Activated CD4-positive, alpha-beta T cell treated with anti-CD3 and anti-CD28 coated beads for 48 hours (primary cell): ENCODE data around the gene CSNK1G2.
"Not testable (repeated sequence)": the region's sequence is repeated elsewhere in the genome, so short reads cannot be mapped to it uniquely, and the experiment has no call there.

Source experiments
- DNase-seq: peaks from one replicate; pipeline ENCODE4 v3.0.0-alpha.2; 2020

CSNK1G2 gene

DNA sequence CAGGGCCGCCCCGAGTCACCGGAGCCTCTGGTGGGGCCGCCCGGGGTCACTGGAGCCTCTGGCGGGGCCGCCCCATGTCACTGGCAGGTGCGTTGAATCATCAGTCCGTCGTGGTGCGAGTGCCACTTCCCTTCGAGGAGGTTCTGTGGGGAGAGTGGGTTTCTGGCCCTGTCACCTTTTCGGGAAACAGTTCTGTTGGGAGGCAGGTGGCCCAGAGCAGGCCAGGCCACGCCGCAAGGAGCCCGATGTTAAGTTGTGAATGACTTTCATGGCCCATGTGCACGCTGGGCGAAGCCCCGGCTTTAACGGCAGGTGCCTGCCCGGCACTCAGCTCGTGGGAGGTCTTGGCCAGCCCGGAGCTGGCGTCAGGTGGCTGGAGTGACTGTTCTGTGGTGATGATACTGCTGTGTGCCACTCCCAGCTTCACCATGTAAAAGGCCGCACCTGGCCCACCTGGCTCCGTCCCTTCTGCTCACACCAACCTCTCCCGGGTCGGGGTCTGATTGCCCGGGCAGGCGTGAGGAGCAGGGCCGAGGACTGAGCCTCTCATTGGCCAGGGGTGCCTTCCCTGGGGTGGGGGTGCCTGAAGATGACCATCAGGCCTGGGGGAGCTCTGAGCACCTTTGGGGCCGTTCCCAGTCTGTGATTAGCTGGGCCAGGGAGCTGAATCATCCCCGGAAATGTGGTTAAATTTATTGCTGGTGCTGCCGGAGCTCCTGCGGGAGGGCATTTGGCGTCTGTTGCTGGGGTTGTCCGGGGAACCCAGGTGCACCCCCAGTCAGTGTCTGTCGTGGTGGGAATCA is 29.2 kb downstream of the CSNK1G2 start:
- DNase-seq = no peak

DNA sequence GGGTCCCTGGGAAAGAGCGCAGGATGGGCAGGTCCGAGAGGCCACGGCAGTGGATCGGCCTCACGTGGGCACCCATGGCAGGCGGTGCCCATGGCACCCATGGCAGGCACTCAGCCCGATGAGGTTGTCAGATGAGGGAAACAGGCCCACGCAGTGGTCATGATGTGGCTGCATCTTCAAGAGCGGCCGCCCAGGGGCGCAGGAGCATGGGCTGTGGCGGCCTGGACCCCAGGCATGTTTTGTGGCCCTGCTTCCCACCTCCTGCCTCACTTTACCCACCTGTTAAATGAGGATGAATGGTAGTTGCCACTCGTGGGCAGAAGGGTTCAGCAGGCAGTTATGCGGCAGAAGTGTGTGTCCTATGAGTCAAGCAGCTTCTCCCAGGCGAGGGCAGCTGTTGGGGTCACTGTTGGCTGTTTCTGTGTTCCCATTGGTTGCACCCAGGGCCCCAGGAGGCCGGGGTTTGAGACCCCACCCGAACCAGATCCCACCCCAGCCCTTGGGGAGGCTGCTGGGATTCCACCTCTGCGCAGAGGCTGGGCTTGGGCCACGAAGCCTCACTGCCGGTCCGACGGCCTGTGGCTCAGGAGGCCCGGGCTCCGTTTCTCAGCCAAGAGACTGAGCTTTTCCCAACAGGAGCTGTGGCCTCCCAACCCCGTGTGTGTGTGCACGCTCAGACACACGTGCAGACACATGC is 30.0 kb downstream of the CSNK1G2 start:
- DNase-seq = no peak

DNA sequence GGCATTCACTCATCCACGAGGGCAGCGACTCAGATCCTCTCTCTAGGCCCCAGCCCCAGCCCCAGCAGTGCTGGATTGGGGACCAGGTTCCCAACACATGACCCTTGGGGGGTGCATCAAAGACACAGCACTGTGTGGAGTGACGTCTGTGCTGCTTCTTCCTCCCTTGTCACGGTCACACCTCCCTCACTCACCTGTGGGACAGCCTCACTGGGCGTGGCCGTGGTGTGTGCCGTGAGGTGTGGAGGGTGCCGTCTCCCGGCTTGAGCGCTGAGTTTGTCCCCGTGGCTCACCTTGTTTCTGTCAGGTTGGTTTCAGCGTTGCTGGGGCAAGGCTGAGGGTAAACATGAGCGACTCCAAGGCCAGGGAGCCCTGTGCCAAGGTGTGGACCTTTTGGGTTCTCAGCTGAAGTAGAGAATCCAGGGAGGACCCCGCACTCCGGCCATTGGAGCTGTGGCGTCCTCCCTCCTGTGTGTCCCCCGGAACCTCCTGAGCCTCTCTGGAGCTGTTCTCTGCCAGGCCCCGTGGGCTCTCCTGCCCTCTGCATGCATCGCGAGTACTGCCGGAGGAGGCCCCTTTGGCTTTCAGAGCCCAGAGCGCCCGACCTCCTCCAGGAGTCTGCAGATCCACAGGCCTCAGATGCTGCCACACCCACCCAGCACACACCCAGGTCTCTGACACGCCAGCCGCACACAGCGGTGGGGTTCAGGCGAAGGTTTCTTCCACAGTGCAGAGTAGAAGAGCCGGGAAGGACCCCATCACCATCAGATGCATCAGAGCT is 33.6 kb downstream of the CSNK1G2 start:
- no peak for DNase-seq

DNA sequence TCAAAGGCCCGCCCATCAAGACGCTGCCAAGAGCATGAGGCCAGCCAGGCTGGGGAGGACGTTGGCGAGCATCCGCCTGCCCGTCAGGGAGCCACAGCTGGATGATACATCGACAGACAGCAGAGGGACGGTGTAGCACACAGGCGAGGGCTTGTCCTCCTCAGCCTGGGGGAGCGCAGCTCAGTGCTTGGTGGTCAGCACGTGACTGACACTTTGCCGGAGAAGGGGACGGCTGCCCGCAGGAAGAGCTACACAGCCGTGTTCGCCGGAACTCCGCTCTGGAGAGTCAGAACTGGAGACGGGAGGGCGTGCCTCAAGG is 34.1 kb downstream of the CSNK1G2 start:
- DNase-seq = no peak

DNA sequence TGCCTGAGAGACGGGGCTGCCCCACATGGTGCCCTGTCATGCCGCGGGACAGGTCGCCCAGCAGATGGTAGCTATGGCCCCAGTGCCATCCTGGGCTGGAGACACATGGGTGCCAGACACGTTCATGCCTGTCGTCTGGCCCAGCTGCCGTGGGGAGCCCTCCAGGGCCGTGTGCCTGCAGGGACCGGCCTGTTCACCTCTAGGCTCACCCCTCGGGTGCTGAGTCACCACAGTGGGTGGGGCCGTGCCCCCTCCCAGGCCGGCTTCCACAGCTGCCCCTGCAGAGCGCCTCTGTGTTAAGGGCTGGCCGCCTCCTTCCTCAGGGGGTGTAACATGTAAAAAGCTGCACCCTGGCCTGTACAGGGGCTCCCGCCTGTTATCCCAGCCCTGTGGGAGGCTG is 36.1 kb downstream of the CSNK1G2 start:
- no peak for DNase-seq

DNA sequence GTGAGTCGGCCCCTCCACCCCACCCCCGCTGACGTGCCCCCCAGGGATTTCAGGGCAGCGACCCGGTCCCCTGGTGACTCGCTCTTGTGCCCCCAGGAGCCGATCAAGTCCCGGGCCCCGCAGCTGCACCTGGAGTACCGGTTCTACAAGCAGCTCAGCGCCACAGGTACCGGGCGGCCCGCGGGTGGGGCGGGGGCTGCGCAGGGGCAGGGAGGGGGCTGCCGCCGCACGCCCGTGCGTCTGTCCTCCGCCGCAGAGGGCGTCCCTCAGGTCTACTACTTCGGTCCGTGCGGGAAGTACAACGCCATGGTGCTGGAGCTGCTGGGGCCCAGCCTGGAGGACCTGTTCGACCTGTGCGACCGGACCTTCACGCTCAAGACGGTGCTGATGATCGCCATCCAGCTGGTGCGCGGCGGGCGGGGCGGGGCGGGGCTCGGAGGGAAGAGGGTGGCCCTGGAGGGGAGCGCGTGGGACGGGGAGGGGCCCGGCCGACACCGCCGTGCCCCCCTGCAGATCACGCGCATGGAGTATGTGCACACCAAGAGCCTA is 37.4 kb downstream of the CSNK1G2 start:
- no peak for DNase-seq

DNA sequence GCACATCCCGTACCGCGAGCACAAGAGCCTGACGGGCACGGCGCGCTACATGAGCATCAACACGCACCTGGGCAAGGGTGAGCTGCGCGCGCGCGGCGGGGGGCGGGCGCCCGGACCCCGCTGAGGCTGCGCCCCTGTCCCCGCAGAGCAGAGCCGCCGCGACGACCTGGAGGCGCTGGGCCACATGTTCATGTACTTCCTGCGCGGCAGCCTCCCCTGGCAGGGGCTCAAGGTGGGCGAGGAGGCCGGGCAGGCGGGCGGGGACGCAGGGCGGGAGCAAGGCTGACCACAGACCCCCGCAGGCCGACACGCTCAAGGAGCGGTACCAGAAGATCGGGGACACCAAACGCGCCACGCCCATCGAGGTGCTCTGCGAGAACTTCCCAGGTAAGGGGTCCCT is 38.0 kb downstream of the CSNK1G2 start:
- no peak for DNase-seq

DNA sequence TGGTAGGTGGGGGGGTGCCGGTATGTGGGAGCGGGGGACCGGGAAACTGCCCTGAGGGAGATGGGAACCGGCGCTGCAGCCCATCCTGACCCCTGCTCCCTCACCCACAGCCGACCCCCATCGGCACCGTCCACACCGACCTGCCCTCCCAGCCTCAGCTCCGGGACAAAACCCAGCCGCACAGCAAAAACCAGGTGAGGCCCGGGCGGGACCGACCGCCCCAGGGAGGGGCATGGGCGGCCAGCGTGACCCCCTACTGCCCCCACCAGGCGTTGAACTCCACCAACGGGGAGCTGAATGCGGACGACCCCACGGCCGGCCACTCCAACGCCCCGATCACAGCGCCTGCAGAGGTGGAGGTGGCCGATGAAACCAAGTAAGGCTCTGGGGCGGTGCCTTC is 38.7 kb downstream of the CSNK1G2 start:
- no peak for DNase-seq

DNA sequence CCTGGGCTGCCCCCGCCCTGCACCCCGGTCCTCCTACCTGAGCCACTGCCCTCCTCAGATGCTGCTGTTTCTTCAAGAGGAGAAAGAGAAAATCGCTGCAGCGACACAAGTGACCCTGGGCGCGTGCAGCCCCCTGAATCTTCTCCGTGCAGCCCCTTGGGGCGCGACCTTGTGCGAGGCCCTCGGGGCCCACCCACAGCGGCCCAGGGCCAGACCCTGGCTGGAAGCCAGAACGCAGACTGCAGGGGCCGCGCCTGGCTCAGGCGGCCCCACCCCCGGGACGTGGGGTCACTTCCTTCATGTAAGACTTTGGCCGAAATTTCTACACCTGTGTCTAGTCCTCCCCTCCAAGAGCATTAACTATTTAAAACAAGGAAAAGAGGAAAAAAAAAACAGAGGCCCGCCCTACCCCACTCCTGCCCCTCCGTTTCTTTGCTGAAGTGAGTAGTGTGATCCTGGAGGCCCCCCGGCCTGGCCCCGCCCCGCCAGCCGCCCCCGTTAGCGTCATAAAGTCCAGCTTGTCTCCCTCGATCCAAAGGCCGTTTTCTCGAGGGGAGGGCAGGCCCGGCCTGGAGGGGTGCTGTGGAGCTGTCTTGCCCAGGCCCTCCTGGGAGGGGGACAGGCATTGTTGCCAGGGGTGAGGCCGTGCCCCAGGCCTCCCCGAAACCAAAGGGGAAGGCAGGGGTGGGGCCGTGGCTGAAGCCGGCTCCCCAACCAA is 39.3 kb downstream of the CSNK1G2 start:
- no peak for DNase-seq

DNA sequence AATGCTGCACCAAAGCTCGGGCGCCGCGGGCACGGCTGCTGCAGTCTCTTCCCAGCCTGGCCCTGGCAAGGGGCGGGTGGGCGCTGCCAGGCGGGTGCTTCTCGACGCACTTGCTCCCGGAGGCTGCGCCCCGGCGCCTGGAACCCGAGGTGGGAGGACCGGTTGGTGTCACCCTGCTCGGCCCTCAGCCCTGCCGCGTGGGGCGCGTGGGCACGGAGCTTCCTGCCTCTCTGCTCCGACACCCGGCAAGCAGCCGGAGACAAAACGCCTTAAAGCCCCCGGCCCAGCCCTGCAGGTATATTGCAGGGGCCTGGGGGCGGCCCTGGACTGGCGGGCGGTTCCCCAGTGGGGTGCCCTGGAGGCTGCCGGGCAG is 39.8 kb downstream of the CSNK1G2 start:
- DNase-seq = no peak

DNA sequence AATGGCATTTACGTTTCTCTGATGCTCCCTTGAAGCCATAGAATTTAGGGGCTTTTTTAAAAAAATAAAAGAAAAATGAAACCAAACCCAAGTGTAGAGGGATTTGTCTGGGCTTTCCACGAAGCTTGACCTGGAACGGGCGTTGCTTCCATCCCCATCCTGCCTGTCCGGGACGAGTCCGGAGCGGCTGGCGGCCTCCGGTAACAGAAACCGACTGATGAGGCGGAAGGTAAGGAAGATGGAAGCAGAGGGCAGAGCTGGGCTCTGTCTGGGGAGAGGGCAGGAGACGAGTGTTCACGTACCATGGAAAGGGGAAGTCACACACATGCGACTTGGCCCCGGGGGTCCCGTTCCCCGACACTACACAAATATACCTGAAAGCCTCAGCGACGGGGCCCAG is 40.3 kb downstream of the CSNK1G2 start:
- DNase-seq = no peak

DNA sequence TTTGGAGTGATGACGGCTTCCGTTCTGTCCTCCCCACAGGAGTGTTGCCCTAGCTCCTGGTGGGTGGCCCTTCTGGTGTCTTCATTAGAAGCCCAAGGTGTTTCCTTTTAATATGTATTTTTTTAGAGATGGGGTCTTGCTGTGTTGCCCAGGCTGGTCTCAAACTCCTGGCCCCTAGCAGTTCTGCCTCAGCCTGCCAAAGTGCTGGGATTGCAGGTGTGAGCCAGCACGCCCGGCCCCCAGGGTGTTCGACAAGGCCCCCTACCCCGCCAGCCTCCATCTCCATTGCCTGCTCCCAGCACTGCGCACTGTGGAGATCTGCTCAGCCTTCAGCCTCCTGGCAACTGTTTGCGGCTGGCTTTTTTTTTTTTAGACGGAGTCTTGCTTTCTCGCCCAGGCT is 43.4 kb downstream of the CSNK1G2 start:
- DNase-seq = no peak

DNA sequence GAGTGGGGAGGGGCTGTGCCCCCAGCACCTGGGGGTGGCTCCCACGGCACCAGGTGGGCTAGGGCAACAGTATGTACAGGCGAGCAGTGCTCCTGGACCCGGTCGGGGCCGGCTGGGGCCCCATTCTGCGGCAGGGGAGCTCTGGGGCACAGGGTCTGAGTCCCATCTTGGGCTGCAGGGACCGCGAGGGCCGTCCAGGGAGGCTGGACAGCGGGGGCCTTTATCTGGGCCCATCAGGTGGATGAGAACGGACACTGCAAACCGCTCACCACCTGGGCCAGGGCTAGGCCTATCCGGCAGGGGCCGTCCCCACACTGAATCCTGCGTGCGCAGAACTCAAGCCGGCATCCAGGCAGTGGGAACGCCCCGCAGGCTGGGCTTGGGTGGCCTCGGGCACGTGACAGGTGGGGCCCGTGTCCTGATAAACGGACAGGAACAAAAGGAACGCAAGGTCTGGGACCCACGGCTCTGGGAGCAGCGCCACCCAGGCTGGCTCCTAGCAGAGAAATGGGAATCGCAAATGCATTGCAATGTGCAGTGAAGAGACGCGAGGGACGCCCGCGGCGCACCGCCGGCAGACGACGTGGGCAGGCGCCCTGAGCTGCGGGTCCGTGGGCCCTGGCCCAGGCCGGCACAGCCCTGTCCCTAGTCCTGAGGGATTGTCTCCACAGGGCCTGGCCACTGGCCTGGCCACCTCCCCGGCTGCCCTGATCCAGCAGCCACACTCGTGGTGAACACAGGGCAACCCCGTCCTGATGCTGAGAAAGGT is 44.8 kb downstream of the CSNK1G2 start:
- no peak for DNase-seq

DNA sequence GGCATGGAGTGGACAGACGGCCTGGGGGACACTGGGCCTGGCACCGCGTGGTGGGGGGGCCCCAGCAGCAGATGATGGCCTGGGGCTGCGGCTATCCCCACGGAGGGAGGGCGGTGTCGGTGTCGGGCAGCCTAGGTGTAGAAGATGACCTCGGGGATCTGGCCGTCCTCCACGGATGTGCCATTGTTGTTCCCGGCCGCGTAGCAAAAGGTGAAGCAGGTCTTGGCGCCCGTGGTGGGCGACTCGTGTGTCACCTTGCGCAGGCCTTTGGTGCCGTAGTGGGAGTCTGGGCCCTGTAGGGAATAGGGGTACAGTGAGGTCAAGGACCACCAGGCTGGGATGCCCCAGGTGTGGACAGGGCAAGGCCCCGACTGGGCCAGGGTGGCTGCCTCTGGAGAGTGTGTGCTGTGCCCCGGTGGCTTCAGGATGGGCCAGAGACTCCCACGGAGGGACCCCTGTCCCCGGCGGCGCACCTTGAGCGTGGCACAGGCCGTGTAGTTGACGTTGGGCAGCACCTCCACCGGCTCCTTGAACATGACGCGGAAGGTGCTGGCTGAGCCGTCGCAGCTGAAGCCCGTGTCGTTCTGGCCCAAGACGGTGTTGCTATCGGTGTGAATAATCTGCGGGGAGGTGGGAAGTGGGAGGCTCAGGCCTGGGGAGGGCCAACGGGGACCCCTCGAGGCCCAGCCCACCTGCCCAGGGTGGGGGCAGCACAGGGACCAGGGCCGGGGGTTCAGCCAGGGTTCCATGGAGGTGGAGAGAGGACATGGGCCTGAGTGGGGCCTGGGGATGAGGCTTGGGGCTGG is 45.6 kb downstream of the CSNK1G2 start:
- no peak for DNase-seq

DNA sequence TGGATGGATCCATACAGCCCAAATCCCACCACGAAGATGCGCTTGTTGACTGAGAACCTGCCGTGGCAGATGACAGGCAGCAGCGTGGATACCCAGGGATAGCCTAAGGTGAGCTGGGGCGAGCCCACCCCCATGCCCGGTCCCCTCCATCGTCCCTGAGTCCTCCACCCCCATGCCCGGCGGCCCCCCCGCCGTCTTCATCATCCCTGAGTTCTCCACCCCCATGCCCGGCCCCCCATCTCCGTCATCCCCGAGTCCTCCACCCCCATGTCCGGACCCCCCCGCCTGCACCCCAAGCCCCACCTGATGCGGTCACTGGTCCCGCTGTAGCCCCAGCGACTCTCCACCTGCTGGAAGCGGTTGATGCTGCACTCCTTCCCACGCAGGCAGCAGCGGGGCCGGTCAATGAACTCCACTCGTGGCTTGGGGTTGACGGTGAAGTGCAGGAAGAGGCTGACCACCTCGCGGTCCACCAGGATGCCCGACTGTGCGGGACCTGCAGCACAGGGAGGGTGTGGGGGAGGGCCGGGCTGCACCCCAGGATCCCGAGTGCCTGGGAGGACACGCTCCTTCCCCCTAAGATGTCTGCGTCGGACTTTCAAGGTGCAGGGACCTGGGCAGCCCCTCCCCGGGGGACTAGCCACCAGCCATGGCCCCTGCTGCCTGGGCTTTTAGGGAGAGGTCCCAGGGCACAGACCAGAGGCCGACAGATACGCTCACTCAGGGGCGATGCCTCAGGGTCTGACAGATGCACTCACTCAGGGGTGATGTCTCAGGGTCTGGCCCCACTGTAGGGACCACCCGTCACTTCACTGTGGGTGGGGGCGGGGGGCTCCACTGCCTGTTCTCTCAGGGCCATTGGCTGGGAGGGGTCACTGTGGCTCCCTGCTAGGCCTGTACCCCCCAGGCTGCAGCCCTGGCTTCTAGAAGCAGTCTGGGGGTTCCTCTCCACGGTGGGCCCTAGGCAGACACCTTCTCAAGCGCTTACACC is 46.5 kb downstream of the CSNK1G2 start:
- DNase-seq = no peak

DNA sequence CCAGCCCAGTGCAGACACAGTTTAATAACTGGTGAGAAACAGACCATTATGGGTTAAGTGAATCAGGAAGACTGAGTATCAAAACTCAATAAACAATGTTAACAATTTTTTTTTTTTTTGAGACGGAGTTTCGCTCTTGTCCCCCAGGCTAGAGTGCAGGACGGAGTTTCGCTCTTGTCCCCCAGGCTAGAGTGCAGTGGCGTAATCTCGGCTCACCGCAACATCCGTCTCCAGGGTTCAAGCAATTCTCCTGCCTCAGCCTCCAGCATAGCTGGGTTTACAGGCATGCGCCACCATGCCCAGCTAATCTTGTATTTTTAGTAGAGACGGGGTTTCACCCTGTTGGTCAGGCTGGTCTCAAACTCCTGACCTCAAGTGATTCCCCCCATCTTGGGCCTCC is 47.5 kb downstream of the CSNK1G2 start:
- DNase-seq = not testable (repeated sequence)

DNA sequence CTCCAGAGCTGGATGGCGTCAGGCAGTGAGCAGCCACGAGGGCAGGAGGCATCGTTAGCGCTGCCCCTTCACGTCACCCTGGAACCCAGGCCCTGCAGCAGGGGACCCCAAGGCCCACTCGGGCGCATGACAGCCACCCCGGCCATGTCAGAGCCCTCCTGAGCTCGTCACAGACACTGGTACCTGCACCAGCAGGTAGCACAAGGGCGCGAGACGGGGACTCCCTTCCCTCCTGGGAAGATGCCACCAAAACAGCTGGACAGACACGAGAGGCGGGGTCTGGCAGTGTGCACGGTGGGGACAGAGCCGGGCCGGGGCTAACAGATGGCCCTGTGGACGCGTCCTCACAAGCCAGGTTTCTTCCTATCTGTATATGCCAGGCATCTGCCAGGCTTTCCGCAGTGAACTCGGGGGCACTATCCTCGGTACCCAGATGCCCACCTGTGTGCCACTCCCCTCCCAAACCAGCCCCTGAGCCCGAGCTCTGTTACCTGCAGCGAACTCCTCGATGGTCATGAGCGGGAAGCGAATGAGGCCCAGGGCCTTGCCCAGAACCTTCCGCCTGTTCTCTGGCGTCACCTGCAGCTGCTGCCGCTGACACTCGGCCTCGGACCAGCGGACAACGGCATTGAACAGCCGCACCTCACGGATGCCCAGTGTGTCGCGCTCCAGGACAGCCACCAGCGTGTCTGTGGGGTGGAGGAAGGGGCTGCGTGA is 48.7 kb downstream of the CSNK1G2 start:
- no peak for DNase-seq

DNA sequence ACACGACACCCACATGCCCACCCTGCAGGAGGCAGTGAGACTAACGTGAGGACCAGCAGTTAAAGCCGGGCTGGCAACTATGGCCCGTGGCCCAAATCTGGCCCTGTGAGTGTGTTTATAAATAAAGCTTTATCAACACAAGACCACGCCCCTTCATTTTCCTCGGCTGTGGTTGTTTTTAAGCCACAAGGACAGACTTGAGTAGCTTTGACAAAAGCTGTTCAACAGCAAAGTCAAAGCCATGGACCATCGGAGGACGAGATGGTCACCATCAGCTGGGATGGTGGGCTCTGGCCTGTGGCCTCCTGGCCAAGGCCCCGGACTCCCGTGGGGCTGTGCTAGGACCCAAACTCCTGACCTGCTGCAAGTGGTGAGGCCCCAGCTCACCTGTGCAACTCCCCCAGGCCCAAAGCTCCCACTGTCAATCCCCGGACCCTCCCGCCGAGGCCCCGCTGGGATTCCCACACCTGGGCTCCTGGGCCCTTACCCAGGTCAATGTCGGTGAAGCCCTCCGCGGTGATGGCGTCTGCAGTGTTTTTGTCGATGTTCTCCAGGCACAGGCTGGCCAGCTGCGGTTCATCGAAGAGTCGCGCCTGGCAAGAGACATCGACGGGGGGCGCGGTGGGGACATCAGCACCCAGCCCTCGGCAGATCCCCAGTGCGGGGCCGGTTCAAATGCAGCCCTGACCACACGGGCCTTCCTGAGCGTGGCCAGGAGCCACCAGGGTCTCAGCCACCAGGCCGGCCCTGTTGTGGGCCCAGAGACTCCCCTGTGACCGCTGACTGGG is 49.5 kb downstream of the CSNK1G2 start:
- no peak for DNase-seq
